ENCODE results near the gene JMJD6.
A peak's percentile ranks its signal among the peaks of the same experiment; 100 is the strongest.

The JMJD6 gene

GRCh38 chr17:76678330-76678729 lies 48.1 kb downstream of the JMJD6 start:
- no peak for DNase-seq

DNA sequence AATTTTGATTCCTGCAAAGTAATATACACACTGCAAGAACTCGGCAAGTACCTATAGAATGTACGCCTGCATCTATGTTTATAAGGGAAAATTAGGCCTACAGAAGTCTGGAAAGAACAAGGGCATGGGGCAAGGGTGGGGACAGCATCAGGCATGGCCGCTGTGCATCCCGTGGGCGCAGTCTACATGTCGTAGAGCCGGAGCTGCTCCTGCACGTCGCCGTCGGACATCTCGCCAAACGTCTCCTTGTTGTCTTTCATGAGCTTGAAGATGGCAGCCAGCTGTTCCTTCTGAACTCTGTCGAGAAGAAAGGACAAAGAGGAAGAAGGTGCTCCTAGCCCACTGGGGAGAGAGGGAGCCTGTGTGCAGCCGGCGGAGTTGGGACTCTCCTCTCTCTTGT lies 49.0 kb downstream of the JMJD6 start:
- DNase-seq, result no peak

GRCh38 chr17:76676629-76677028 lies 49.8 kb downstream of the JMJD6 start:
- DNase-seq, result no peak

GRCh38 chr17:76675648-76676047 lies 50.8 kb downstream of the JMJD6 start:
- DNase-seq, result no peak

GRCh38 chr17:76674600-76674999 lies 51.8 kb downstream of the JMJD6 start:
- DNase-seq, result no peak

DNA sequence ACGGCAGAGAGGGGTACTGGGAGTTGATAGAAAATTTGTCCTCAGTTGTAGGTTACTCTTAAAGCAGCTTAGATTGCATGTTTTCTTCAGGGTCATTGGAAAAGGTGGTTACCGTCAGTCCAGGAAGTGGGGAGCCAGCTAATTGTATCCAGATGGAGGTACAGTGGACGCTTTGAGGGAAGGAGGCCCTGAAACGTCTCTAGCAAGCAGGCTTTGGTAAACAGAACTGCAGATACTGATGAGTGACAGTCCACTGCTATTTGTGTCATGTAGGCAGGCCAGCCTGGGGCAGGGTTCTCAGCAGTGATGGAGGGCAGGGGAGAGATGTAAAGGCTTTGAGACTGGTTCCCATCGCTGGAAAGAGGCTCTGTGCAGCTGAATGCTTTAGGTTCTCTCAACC lies 52.7 kb downstream of the JMJD6 start:
- no peak for DNase-seq

DNA sequence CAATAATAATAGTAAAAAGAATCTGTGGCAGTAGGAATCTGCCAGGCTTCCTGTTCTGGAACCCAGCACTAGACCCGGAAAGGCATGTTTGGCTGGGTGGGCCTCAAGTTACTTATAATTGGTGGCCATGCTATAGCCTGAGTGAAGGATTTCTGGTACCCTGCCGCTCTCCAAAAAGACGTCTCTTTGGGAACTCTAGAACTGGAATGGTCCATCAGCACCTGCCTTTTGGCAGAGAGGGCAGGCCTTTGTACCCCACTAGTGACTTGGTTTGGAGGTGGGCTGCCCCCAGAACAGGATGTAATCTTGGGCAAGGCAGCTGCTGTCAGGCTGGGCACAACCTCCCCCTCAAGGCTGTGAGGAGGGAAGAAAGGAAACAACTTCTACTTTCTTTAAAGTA lies 53.5 kb downstream of the JMJD6 start:
- DNase-seq, result no peak

DNA sequence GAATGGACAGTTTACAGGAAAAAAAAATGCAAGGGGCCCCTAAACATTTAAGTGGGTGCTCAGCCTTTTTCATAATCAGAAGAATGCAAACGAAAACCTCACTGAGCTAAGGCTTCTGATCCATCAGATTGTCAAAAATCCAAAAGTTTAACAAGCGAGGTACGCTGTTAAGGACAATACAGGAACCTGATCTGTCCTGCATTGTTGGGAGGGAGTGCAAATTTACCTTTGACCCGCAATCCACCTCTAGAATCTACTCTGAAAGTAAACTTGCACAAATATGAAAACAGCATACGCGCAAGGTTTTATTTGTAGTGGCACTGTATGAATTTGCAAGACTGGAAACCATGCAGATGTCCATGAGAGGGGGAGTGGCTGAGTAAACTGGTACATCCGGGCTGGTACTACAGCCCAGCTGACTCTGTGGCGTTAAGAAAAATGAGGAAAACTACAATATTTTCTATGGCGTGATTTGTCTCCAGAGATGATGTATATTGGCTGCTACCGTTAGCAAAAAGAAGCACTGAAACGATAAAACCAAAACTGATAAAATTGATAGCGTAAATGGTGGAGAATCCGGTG lies 54.0 kb downstream of the JMJD6 start:
- peak; percentile 41 for DNase-seq

DNA sequence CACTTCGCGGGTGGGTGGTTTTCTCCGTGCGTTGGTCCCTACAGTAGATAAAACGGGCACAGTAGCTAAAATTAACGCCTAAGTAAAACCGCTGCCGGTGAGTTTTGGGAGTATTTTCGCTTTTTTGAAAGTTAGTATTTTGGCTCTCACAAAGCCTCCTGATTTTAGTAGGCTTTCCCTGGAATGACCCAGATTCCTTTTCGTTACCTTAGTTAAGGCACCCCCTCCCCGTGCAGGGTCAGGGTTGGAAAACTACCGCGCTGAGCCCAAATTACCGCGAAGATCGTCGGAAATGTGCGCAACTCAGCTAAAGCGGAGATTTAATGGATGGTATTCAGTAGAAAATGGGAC lies 54.5 kb downstream of the JMJD6 start:
- DNase-seq, result no peak

- DNase-seq, result peak; percentile 100
Observed at GRCh38 chr17:76671123-76671911, 55.1 kb downstream of the JMJD6 start.

GRCh38 chr17:76670718-76671122 lies 55.7 kb downstream of the JMJD6 start:
- no peak for DNase-seq

- DNase-seq, result no peak
Observed at GRCh38 chr17:76670020-76670717, 56.2 kb downstream of the JMJD6 start.
